Ammon's horn (tissue), 1 donor: ENCODE data around the gene TJP2.

Experiments
- DNase-seq: peaks from one replicate; pipeline ENCODE4 v3.0.0-alpha.2; 2016; ENCODE audit warnings: low spot score

Gene TJP2

DNA sequence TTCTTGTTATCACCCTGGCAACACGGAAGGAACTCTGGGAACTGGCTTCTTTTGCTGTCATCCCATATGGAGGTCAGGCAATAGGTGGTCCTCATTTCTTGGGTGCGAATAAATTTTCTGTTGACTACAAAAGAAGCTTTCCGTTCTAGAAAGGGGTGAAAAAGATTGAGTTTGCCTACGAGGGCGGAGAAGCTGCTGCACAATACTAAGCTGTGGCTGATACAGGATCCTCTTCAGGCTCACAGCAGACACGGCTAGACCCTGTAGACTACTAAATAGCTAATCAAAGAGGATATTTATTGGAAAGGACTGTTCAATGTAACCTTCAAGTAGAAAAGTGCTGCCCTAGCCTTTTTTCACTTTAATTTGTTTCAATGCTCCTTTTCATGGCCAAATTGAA is 58.1 kb downstream of the TJP2 start:
- DNase-seq = no peak

DNA sequence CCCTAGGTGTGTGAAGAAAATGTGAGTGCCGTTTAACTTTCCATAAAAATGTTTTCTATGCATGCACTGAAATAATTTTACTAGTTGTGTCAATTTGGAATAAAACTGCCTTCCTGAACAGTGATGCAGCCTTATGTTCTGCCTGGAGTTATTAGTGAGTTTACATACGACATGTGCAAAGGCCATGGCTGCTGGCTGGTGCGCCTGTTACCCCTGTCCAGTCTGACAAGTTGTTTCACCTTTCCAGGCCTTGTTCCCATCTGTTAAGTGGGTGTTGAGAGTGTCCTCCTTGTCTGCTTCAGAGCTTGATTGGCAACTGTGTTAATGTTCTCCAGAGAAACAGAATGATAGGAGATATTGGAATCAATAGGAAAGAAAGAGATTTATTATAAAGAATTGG is 60.6 kb downstream of the TJP2 start:
- DNase-seq = no peak

DNA sequence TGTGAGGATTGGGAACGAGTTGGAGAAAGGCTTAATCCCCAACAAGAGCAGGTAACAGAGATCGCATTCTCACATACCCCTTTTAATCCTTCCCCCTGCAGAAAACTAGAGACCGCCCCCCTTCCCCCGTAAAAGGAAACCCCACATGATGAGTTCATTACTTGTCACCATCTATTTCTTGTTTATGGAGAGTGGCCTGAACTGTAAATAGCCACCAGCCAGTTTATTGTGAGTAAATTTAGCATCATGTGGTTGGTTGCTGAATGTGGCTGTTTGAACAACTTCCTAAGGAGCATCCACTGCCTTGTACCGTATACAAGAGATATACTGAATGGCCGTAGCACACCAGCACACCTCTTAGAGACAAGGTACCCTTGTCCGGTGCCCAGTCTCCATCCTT is 62.1 kb downstream of the TJP2 start:
- no peak for DNase-seq

DNA sequence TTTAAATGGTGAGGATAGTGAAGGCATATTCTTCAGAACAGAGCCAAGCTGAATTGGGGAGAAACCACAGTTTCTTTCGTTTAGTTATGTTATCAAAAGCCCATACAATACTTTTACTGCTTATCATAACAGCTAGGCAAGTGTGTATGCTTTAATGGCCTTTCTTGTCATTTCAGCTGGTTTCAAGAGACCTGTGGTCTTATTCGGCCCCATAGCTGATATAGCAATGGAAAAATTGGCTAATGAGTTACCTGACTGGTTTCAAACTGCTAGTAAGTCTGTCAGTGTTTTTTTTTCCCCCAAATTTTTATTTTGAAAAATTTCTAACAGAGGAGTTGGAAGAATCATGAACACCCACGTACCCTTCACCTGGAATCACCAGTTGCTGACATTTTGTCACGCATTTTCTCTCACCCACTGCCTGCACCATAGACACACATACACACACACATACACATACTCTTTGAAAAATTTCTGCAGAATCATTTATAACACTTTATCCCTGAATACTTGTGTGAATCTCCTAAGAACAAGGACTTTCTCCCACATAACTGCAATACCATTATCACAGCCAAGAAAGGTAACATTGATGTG is 63.7 kb downstream of the TJP2 start:
- no peak for DNase-seq

DNA sequence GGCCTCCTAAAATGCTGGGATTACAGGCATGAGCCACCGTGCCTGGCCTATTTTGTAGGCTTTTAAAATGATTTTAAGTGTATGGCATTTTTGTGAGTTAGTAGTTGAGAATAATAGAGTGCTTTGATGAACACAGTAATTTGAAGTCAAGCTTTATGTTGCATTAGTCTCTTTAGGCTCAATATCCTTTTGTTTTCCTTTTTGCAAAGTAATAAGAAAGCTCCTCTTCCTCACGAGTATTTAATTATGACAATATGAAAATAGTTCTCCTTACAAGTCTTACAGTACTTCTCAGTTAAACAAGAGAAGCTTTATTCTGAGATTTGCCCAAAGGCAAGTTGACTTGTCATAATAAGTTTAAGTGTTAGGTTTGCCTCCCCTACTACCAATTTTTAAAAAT is 69.0 kb downstream of the TJP2 start:
- no peak for DNase-seq

- DNase-seq = no peak
These were observed 72.6 kb downstream of the TJP2 start for GRCh38 chr9:69246629-69247028.

DNA sequence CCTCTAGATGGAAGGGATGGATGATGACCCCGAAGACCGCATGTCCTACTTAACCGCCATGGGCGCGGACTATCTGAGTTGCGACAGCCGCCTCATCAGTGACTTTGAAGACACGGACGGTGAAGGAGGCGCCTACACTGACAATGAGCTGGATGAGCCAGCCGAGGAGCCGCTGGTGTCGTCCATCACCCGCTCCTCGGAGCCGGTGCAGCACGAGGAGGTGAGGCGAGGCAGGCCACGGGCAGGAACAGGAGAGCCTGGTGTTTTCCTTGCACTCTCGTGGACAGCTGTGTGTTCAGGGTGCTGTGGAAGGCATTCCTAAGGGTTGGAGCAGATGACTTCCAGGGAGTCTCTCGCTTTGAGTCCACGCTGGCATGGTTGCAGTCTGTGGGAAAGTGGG is 73.9 kb downstream of the TJP2 start:
- DNase-seq = no peak

DNA sequence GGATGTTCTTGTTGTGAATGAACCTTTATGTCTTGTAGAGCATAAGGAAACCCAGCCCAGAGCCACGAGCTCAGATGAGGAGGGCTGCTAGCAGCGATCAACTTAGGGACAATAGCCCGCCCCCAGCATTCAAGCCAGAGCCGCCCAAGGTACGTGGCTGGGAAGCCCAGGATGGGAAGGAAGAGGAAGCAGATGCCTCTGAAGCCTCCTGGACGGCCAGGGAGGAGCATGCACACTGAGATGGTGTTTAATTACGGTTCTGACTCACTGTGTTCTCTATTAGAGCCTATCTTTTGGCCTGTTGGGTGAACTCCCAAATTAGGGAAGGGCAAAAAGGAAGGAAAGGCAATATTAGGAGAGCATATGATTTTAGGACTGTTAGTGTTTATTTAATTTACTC is 75.3 kb downstream of the TJP2 start:
- no peak for DNase-seq

DNA sequence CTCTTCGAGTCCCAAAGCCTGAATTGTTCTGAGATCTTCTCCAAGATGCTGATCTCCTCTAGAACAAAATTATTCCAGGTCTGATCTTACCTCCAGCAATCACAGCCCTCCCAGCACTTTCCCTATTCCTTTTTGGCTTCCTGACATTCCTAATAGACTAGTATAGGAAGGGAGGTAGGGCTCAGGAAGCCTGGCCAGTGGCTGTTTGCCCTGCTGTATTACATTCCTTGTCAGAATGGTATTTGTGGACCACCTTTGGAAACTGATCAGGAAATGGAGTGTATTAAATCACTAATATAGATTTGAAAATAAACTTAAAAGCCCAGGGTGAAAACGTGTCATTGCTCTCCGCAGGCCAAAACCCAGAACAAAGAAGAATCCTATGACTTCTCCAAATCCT is 76.6 kb downstream of the TJP2 start:
- DNase-seq = no peak

DNA sequence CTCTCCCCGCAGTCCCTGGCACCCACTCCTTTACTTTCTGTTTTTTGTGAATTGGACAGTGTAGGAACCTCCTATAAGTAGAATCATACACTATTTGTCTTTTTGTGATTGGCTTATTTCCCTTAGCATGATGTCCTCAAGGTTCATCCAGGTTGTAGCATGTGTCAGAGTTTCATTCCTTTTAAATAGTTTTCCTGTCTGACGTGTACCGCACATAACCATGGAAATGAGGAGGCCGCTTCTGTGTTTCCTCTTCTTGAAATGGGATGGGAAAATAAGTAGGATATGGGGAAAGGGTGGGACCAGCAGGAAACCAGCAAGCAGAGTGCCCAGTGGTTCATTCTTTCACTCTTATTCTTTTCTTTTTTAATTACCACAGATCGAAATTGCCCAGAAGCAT is 78.4 kb downstream of the TJP2 start:
- DNase-seq = no peak

DNA sequence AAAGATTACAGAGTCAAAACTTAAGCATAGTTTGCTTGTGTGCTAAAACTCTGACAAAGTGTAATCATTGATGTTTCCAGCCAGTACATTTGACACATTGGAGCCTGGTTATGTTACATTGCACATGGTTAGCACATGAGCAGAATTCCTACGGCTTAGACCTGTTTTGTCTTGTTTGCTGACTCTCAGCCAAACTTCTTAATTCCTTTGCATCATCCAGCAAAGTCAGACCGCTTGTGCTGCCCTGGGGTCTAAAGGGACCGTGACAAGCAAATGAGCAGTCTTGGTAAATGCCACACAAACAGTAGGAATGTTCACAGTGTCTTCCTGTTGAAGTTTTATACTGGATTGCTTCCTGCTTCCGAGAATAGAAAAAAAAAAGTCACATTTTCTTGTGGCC is 79.0 kb downstream of the TJP2 start:
- no peak for DNase-seq

DNA sequence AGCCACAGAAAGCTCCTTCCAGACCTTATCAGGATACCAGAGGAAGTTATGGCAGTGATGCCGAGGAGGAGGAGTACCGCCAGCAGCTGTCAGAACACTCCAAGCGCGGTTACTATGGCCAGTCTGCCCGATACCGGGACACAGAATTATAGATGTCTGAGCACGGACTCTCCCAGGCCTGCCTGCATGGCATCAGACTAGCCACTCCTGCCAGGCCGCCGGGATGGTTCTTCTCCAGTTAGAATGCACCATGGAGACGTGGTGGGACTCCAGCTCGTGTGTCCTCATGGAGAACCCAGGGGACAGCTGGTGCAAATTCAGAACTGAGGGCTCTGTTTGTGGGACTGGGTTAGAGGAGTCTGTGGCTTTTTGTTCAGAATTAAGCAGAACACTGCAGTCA is 80.1 kb downstream of the TJP2 start:
- peak; percentile 77 for DNase-seq

GRCh38 chr9:69255591-69255990 is 81.5 kb downstream of the TJP2 start:
- no peak for DNase-seq

DNA sequence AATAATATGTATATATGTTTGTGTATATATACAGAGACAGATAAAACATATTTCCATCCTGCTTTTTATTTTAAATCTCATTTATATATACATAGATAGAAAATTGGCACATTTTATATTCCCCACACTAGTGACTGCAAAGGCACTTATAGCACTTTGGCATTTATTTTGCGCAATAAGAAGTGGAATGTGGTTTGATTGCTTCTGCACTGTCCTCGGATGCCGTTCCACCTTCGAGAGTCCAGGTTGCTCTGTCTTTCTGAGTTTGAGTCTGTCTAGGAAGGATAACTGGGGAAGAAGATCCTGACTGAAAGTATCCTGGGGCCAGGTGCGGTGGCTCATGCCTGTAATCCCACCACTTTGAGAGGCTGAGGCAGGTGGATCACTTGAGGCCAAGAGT is 84.5 kb downstream of the TJP2 start:
- no peak for DNase-seq

- DNase-seq = no peak
These were observed 86.1 kb downstream of the TJP2 start for GRCh38 chr9:69260161-69260560.

DNA sequence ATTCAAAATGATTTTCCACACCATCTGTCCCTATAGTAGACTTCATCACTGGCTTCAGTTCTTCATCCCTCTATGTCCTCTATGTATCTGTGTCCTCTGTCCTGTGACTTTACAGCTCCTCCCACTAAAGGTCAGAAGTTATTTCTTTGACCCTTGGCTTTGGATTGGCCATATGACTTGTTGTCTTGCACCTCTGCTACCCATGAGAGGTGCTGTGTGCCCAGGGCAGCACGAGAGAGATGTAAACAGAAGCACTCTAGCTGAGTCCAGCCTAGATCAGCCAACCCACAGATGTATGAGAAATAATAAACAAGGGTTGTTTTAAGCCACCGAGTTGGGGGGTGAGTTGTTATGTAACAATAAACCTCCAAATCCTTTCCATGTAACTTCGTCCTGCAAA is 87.6 kb downstream of the TJP2 start:
- DNase-seq = no peak

DNA sequence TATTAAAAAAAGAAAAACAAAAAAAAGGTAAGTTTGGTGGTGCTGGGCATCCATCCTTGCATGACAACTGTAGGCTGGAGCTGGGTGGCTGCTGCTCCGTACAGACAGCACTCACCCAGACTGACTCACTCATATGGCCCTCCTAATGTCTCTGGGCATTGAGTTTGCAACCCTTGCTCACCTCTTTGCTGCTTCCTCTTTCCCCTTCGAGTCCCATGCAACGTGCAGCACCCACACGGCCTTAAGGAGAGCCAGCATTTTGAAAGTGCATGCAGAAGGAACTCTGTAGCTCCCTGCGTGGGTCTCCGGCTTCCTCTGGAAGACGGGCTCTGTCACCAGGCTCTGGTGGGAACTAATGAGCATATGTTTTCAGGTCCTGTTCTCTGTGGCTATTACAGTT is 90.4 kb downstream of the TJP2 start:
- peak; percentile 10 for DNase-seq

DNA sequence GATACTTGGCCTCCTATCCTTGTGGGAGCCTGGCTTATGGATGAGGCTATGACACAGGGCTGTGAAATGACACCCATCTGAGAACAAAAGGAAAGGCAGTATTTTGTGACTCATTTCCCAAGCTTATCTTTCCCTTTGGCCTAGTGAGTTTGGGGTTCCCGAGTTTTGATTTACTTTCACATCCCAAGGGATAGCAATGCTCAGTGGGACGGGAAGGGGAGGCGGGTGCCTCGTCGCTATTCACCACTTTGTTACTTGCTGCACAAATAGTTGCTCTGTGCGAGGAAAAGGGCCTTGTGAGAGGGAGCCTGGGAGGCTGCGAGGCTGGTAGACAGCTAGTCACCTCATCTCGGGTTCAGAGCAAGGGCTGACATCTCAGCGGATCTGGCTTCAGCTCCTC is 91.8 kb downstream of the TJP2 start:
- no peak for DNase-seq

DNA sequence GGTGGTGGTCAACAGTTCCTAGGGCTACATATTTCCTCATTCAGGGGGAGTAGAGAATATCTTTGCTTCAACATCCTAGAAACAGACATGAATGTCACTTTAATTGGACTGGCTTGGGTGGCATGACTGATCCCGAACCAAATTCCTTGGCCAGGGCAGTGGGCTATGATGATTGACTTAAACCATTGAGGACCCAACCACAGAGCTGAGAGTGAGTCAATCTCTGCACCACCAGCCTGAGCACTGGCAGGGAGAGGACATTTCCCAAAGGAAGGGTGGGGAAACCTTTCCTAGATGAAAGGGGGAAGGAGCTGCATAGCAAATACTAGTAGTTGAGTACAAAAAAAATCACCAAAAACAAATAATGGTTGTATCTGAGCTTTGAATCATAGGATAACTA is 98.1 kb downstream of the TJP2 start:
- DNase-seq = no peak

DNA sequence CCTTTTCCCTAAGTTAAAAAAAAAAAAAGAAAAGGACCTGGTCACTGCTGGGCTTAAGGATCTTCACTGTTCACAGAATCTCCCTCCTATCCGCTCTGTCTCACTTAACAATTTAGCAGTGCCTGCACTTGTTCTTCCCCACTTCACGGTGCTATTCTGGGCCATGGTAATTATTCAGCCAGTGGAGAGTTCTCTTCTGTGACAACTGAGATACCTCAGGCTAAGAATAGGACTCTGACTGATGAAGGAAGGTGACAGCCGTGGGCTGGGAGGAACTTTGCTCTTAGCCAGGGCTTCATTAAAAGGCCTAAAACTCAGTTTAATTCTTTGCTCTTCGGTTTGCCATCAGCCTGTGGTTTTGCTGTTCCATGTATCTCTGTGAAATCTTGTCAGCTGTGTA is 99.1 kb downstream of the TJP2 start:
- no peak for DNase-seq

DNA sequence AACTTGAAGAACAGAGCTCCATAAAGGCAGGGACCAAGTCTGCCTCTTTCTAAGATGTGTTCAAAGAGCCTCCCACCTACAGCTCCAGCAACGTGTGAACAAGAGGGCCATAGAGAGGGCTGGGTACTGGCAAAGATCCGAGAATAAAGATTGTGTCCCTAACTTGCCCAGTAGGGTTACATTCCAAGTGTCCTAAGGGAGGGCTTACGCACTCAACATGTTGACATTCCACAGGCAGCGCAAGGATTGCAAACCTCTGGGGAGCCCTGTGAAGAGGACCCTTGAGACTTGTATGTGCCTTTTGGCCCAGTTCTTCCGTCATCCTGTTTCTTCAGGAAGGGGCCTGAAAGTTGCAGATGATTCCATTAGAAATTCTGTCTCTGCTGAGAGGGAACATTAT is 102.7 kb downstream of the TJP2 start:
- DNase-seq = no peak

- DNase-seq = no peak
These were observed 105.1 kb downstream of the TJP2 start for GRCh38 chr9:69279084-69279731.

GRCh38 chr9:69279733-69280132 is 105.7 kb downstream of the TJP2 start:
- DNase-seq = no peak

DNA sequence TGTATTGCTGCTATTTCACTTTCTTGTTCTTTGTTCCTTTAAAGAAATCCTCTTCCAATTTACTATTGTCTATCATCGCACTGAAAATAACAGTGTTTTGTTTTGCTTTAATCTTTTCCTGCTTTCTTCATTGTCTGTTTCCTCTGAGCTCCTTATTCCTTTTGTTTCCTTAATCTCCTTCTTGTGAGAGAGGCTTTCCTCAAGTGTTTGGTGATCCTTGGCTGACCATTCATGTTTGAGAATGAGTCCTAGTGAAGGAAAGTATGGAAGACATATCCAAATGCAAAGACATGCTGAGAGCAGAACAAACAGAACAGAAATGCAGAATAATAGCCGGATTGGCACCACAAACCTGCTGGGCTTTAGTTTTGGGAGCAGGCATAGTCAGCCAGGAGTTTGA is 108.9 kb downstream of the TJP2 start:
- DNase-seq = no peak

DNA sequence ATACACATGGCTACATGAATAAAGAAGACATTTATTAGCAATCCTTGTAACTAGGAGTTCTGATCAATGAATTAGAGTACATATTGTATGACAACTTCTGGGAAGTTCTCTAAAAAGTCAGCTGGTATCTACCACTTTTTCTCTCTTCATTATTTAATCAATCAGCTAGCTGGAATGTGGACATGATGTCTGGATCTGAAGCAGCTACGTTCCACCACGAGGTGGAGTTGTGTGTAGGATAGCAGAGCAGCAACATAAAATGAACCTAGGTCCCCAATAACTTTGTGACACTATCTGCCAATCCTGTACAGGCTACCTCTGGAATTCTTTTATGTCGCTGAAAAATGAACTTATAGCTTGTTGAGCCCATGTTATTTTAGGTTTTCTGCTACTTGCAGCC is 118.0 kb downstream of the TJP2 start:
- no peak for DNase-seq
